SK-N-SH treated with all-trans-retinoic acid at 6 μM for 48 hours (cell line): ENCODE results near the gene TEAD1.

Source experiments
- ATAC-seq: fragments of 200-7000 bp; cut with Tn5 transposase; 3 replicates; pipeline ENCODE4 v1.9.1; 2020; ENCODE audit warnings: mild to moderate bottlenecking, moderate library complexity
- BACH2 ChIP-seq: fragments of 250-450 bp; sonication (Bioruptor Pico); IDR thresholded peaks from 2 replicates; pipeline ENCODE4 v1.9.0; 2021; ENCODE audit warnings: mild to moderate bottlenecking, borderline replicate concordance
- CSDC2 ChIP-seq: fragments of 250-450 bp; sonication (Bioruptor Pico); IDR thresholded peaks from 2 replicates; pipeline ENCODE4 v1.5.0; 2020; ENCODE audit warnings: mild to moderate bottlenecking, moderate library complexity
- GLIS3 ChIP-seq: fragments of 250-450 bp; sonication (Bioruptor Pico); IDR thresholded peaks from 2 replicates; pipeline ENCODE4 v1.5.0; 2020; ENCODE audit warnings: mild to moderate bottlenecking, moderate library complexity
- ISL1 ChIP-seq: fragments of 250-450 bp; sonication (Bioruptor Pico); IDR thresholded peaks from 2 replicates; pipeline ENCODE4 v2.1.2; 2022; ENCODE audit warnings: mild to moderate bottlenecking, moderate library complexity
- OSR1 ChIP-seq: fragments of 250-450 bp; sonication (Bioruptor Pico); IDR thresholded peaks from 2 replicates; pipeline ENCODE4 v1.8.0; 2022; ENCODE audit warnings: moderate library complexity, mild to moderate bottlenecking, inconsistent platforms
- RARB ChIP-seq: fragments of 250-450 bp; sonication (Bioruptor Pico); IDR thresholded peaks from 2 replicates; pipeline ENCODE4 v1.8.0; 2021; ENCODE audit warnings: mild to moderate bottlenecking, moderate library complexity
- SNAI2 ChIP-seq: fragments of 250-450 bp; sonication (Bioruptor Pico); IDR thresholded peaks from 2 replicates; pipeline ENCODE4 v1.5.0; 2020; ENCODE audit warnings: mild to moderate bottlenecking, moderate library complexity
- TCF4 ChIP-seq: fragments of 250-450 bp; sonication (Bioruptor Pico); IDR thresholded peaks from 2 replicates; pipeline ENCODE4 v1.8.0; 2021; ENCODE audit warnings: mild to moderate bottlenecking, moderate library complexity, borderline replicate concordance
- TOX ChIP-seq: fragments of 250-450 bp; sonication (Bioruptor Pico); IDR thresholded peaks from 2 replicates; pipeline ENCODE4 v1.8.0; 2021; ENCODE audit warnings: mild to moderate bottlenecking, moderate library complexity, borderline replicate concordance
- ZC3H10 ChIP-seq: fragments of 250-450 bp; sonication (Bioruptor Pico); IDR thresholded peaks from 2 replicates; pipeline ENCODE4 v1.5.1; 2021; ENCODE audit warnings: mild to moderate bottlenecking, moderate library complexity
- ZFP3 ChIP-seq: fragments of 250-450 bp; sonication (Bioruptor Pico); IDR thresholded peaks from 2 replicates; pipeline ENCODE4 v1.5.0; 2020; ENCODE audit warnings: mild to moderate bottlenecking, moderate library complexity
- ZFP30 ChIP-seq: fragments of 450-650 bp; formaldehyde crosslinking; IDR thresholded peaks from 2 replicates; pipeline ENCODE4 v1.5.0; 2022; ENCODE audit warnings: mild to moderate bottlenecking, moderate library complexity
- ZNF565 ChIP-seq: fragments of 450-650 bp; formaldehyde crosslinking; conservative IDR thresholded peaks from 2 replicates; pipeline ENCODE4 v1.5.0; 2020; ENCODE audit warnings: low read depth, mild to moderate bottlenecking, moderate library complexity
- ZNF70 ChIP-seq: fragments of 450-650 bp; formaldehyde crosslinking; IDR thresholded peaks from 2 replicates; pipeline ENCODE4 v1.5.0; 2020; ENCODE audit warnings: mild to moderate bottlenecking, moderate library complexity
- ZNF8 ChIP-seq: fragments of 450-650 bp; formaldehyde crosslinking; IDR thresholded peaks from 2 replicates; pipeline ENCODE4 v1.5.0; 2020; ENCODE audit warnings: mild to moderate bottlenecking, moderate library complexity
- TF ChIP-seq, protein P1 (sequence below): fragments of 250-450 bp; sonication (Bioruptor Pico); IDR thresholded peaks from 2 replicates; pipeline ENCODE4 v1.8.0; 2021; ENCODE audit warnings: low read depth, mild to moderate bottlenecking, moderate library complexity, borderline replicate concordance
- TF ChIP-seq, protein P2 (sequence below): fragments of 250-450 bp; sonication (Bioruptor Pico); IDR thresholded peaks from 2 replicates; pipeline ENCODE4 v1.5.1; 2020; ENCODE audit warnings: low read depth, mild to moderate bottlenecking, moderate library complexity
- TF ChIP-seq, protein P3 (sequence below): fragments of 250-450 bp; sonication (Bioruptor Pico); IDR thresholded peaks from 2 replicates; pipeline ENCODE4 v1.5.1; 2021; ENCODE audit warnings: mild to moderate bottlenecking, moderate library complexity
- TF ChIP-seq, protein P4 (sequence below): fragments of 250-450 bp; sonication (Bioruptor Pico); IDR thresholded peaks from 2 replicates; pipeline ENCODE4 v1.8.0; 2020; ENCODE audit warnings: mild to moderate bottlenecking, moderate library complexity, borderline replicate concordance
- TF ChIP-seq, protein P5 (sequence below): fragments of 250-450 bp; sonication (Bioruptor Pico); IDR thresholded peaks from 2 replicates; pipeline ENCODE4 v1.5.0; 2020; ENCODE audit warnings: mild to moderate bottlenecking, moderate library complexity

TEAD1 gene

DNA sequence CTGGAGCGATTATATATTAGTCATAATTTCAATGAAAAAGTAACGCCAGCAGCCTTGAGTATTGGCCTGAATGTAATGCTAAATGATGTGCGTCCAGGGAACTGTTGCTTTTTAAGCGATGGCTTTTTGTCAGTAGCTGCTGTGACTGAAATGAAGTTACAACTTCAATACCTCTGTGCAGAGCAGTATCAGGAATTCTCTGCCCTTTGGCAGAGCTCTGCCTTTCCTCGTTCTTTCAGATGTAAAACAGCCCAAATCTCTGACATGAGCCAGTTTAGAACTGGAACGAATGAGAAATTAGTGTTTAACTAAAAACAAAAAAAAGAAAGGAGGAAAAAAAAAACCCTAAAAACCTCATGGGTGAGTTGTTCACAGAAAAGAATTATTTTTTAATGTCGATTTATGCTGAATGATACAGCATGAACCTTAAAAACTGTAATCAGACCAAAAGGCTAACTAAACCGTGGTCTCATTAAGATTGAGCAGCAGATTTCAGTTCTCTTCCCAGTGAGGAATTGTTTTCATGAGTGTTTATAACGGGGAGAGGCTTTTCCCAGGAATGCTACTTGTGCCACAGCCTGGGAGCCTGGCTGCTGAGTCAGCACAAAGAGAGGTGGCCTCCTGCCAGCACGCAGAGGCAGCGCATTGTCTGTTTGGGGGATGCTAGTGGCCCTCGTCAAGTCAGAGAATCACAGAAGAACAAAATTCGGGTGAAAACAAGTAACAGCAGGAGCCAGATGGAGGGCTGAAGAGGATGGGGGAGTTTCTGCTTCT is 188.7 kb downstream of the TEAD1 start:
- TF ChIP-seq ZFP3 (CRISPR knock-in tag) (0 out of 2 replicates have a peak, but pooled peaks have one; percentile 8), ZC3H10 (CRISPR knock-in tag) (0 out of 2 replicates have a peak, but pooled peaks have one; percentile 28), ISL1 (peak; percentile 27)
- TF ChIP-seq, protein P1, sequence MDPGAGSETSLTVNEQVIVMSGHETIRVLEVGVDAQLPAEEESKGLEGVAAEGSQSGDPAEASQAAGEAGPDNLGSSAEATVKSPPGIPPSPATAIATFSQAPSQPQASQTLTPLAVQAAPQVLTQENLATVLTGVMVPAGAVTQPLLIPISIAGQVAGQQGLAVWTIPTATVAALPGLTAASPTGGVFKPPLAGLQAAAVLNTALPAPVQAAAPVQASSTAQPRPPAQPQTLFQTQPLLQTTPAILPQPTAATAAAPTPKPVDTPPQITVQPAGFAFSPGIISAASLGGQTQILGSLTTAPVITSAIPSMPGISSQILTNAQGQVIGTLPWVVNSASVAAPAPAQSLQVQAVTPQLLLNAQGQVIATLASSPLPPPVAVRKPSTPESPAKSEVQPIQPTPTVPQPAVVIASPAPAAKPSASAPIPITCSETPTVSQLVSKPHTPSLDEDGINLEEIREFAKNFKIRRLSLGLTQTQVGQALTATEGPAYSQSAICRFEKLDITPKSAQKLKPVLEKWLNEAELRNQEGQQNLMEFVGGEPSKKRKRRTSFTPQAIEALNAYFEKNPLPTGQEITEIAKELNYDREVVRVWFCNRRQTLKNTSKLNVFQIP, result no peak
- TF ChIP-seq, all 23 proteins: peak for 3
- ATAC-seq, result peak; percentile 75

DNA sequence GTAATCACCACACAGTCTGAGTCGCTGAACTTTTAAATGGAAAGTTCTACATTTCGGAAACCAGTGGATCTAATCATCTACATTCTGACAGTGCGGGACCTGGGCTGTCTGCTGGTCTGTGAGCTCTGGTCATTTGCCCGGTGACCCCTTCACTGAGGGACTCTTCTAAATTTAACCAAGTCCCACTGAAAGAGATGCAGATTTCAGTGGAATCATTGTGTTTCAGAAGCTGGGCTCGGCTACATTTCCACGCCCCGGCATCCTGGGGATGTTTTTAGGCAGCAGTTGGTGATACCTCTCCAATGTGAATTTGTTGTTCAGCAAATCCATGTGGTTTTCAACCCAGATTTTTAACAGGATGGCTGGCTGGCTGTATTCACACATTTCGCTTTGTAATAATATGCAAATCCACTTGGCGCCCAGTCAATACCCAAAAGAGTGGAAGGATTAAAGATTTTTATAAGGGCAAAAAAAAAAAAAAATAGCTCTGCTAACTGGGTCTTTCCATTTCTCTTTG is 189.4 kb downstream of the TEAD1 start:
- ATAC-seq, result peak; percentile 7; the same call in 2 of the 3 replicates
- no peak for TF ChIP-seq ZC3H10 (CRISPR knock-in tag)
- TF ChIP-seq CSDC2 (CRISPR knock-in tag), result no peak
- TF ChIP-seq, protein P2, sequence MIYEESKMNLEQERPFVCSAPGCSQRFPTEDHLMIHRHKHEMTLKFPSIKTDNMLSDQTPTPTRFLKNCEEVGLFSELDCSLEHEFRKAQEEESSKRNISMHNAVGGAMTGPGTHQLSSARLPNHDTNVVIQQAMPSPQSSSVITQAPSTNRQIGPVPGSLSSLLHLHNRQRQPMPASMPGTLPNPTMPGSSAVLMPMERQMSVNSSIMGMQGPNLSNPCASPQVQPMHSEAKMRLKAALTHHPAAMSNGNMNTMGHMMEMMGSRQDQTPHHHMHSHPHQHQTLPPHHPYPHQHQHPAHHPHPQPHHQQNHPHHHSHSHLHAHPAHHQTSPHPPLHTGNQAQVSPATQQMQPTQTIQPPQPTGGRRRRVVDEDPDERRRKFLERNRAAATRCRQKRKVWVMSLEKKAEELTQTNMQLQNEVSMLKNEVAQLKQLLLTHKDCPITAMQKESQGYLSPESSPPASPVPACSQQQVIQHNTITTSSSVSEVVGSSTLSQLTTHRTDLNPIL (CRISPR knock-in tag), result no peak
- 0 out of 2 replicates have a peak, but pooled peaks have one; percentile 2 for TF ChIP-seq ZFP3 (CRISPR knock-in tag)

DNA sequence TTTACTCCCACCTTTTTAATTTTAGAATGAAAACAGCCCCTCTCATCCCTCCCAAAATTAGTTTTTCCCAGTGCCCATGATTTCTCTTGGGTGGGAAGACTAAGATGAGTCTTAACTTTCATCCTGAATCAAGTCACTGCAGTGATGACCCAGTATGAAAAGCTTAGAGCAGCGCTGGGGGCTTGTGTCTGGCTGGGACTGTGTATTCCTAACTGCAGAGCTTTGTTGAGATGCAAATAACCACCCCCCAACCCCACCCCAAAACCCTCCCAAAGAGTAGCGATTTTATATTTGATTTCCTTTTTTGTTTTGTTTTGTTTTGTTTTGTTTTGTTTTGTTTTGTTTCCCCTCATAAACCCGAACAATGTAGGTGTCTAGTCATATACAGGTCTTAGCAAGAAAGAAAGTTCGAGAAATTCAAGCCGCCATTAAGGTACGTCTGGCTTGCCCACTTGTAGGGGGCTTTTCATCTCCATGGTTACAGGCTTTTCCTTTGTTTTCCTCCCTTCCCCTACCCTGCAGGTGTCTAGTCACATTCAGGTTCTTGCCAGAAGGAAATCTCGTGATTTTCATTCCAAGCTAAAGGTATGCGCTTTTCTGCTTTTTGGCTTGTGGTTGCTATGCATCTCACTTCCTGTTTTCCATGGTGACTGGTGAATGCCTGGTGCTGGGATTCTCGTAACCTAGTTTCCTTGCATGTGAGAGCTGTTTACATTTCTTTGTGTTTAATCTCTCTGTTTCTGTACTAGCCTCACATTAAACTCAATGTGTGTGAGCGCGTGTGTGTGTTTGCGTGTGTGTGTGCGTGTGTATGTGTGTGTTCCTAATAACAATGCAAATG is 190.3 kb downstream of the TEAD1 start:
- peak; percentile 53 for ATAC-seq
- TF ChIP-seq ISL1, result no peak
- no peak for TF ChIP-seq ZC3H10 (CRISPR knock-in tag)
- TF ChIP-seq, protein P3, sequence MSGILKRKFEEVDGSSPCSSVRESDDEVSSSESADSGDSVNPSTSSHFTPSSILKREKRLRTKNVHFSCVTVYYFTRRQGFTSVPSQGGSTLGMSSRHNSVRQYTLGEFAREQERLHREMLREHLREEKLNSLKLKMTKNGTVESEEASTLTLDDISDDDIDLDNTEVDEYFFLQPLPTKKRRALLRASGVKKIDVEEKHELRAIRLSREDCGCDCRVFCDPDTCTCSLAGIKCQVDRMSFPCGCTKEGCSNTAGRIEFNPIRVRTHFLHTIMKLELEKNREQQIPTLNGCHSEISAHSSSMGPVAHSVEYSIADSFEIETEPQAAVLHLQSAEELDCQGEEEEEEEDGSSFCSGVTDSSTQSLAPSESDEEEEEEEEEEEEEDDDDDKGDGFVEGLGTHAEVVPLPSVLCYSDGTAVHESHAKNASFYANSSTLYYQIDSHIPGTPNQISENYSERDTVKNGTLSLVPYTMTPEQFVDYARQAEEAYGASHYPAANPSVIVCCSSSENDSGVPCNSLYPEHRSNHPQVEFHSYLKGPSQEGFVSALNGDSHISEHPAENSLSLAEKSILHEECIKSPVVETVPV, result no peak
- TF ChIP-seq, protein P2 (CRISPR knock-in tag), result no peak
- TF ChIP-seq BACH2 (CRISPR knock-in tag), result no peak
- TF ChIP-seq ZNF565 (CRISPR knock-in tag), result no peak
- no peak for TF ChIP-seq TCF4 (CRISPR knock-in tag)
- no peak for TF ChIP-seq TOX (CRISPR knock-in tag)
- TF ChIP-seq, protein P4, sequence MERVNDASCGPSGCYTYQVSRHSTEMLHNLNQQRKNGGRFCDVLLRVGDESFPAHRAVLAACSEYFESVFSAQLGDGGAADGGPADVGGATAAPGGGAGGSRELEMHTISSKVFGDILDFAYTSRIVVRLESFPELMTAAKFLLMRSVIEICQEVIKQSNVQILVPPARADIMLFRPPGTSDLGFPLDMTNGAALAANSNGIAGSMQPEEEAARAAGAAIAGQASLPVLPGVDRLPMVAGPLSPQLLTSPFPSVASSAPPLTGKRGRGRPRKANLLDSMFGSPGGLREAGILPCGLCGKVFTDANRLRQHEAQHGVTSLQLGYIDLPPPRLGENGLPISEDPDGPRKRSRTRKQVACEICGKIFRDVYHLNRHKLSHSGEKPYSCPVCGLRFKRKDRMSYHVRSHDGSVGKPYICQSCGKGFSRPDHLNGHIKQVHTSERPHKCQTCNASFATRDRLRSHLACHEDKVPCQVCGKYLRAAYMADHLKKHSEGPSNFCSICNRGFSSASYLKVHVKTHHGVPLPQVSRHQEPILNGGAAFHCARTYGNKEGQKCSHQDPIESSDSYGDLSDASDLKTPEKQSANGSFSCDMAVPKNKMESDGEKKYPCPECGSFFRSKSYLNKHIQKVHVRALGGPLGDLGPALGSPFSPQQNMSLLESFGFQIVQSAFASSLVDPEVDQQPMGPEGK, result no peak
- no peak for TF ChIP-seq CSDC2 (CRISPR knock-in tag)
- no peak for TF ChIP-seq OSR1 (CRISPR knock-in tag)
- no peak for TF ChIP-seq RARB (CRISPR knock-in tag)
- TF ChIP-seq, protein P5, sequence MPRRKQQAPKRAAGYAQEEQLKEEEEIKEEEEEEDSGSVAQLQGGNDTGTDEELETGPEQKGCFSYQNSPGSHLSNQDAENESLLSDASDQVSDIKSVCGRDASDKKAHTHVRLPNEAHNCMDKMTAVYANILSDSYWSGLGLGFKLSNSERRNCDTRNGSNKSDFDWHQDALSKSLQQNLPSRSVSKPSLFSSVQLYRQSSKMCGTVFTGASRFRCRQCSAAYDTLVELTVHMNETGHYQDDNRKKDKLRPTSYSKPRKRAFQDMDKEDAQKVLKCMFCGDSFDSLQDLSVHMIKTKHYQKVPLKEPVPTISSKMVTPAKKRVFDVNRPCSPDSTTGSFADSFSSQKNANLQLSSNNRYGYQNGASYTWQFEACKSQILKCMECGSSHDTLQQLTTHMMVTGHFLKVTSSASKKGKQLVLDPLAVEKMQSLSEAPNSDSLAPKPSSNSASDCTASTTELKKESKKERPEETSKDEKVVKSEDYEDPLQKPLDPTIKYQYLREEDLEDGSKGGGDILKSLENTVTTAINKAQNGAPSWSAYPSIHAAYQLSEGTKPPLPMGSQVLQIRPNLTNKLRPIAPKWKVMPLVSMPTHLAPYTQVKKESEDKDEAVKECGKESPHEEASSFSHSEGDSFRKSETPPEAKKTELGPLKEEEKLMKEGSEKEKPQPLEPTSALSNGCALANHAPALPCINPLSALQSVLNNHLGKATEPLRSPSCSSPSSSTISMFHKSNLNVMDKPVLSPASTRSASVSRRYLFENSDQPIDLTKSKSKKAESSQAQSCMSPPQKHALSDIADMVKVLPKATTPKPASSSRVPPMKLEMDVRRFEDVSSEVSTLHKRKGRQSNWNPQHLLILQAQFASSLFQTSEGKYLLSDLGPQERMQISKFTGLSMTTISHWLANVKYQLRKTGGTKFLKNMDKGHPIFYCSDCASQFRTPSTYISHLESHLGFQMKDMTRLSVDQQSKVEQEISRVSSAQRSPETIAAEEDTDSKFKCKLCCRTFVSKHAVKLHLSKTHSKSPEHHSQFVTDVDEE, result no peak
- TF ChIP-seq SNAI2 (CRISPR knock-in tag), result no peak
- no peak for TF ChIP-seq ZNF70 (CRISPR knock-in tag)
- TF ChIP-seq, protein P1, result no peak
- no peak for TF ChIP-seq ZFP3 (CRISPR knock-in tag)
- TF ChIP-seq ZFP30 (CRISPR knock-in tag), result no peak
- TF ChIP-seq GLIS3 (CRISPR knock-in tag), result no peak
- no peak for TF ChIP-seq ZNF8
